Astrocyte (in vitro differentiated cells and primary cell): ENCODE data around the gene CCDC57.

Experiments
- CTCF ChIP-seq: IDR thresholded peaks from 2 replicates; pipeline ENCODE4 v1.5.1; 2011; ENCODE audit warnings: low read depth, mild to moderate bottlenecking, inconsistent platforms, low read length, moderate library complexity; ENCODE audit not compliant: insufficient read depth
- EZH2 ChIP-seq: IDR thresholded peaks from 2 replicates; pipeline ENCODE4 v1.6.1; 2012; ENCODE audit warnings: mild to moderate bottlenecking, low read length, inconsistent platforms; ENCODE audit not compliant: insufficient read depth

GRCh38 chr17:82117139-82118090 lies 95.2 kb downstream of the CCDC57 start:
- TF ChIP-seq CTCF (no peak), EZH2 (no peak)
